Astrocyte of the cerebellum (primary cell): ENCODE measurements around the gene IL15.
"Not testable (repeated sequence)": the region's sequence is repeated elsewhere in the genome, so short reads cannot be mapped to it uniquely, and the experiment has no call there.

ENCODE experiments used
- DNase-seq: peaks from one replicate; pipeline ENCODE4 v3.0.0-alpha.2; 2011; ENCODE audit warnings: low read depth
- H3K4me3 ChIP-seq: 2 replicates; pipeline ENCODE4 v1.5.1; 2011; ENCODE audit warnings: mild to moderate bottlenecking, low read depth, low read length, moderate library complexity
- CTCF ChIP-seq: IDR thresholded peaks from 2 replicates; pipeline ENCODE4 v1.5.1; 2012; ENCODE audit warnings: low read length, low read depth, moderate library complexity, mild to moderate bottlenecking; ENCODE audit errors: missing control alignments
- in situ Hi-C: cut with HindIII; loops from 2 replicates; pipeline ENCODE4 v1.10.0; 2017; ENCODE audit warnings: low sequenced_read_pairs

Gene IL15

GRCh38 chr4:141746026-141746425 lies 109.6 kb downstream of the IL15 start:
- no peak for DNase-seq
- in situ Hi-C loops, result no loop called here
- no peak overlapping the region for H3K4me3 ChIP-seq
- no peak for TF ChIP-seq CTCF

GRCh38 chr4:141751806-141752205 lies 115.4 kb downstream of the IL15 start:
- DNase-seq, H3K4me3 ChIP-seq, in situ Hi-C loops: not testable (repeated sequence)

GRCh38 chr4:141757287-141757686 lies 120.9 kb downstream of the IL15 start:
- no peak overlapping the region for H3K4me3 ChIP-seq
- in situ Hi-C loops, result no loop called here
- no peak for DNase-seq
- no peak for TF ChIP-seq CTCF

- DNase-seq, result peak; percentile 64
- H3K4me3 ChIP-seq, result no peak overlapping the region
- in situ Hi-C loops, result no loop called here
- no peak for TF ChIP-seq CTCF
Observed at GRCh38 chr4:141759796-141760425, 123.5 kb downstream of the IL15 start.

- no peak for TF ChIP-seq CTCF
- in situ Hi-C loops, result no loop called here
- no peak for DNase-seq
- no peak overlapping the region for H3K4me3 ChIP-seq
Observed at GRCh38 chr4:141761926-141762325, 125.5 kb downstream of the IL15 start.

- no peak for TF ChIP-seq CTCF
- in situ Hi-C loops, result no loop called here
- no peak for DNase-seq
- no peak overlapping the region for H3K4me3 ChIP-seq
Observed at GRCh38 chr4:141763374-141763773, 127.0 kb downstream of the IL15 start.

- peak; percentile 9 for DNase-seq
- TF ChIP-seq CTCF, result no peak
- no peak overlapping the region for H3K4me3 ChIP-seq
- in situ Hi-C loops, result no loop called here
Observed at GRCh38 chr4:141768954-141769353, 132.6 kb downstream of the IL15 start.
